ENCODE measurements around the gene GNB1.
"Not testable (repeated sequence)": the region's sequence is repeated elsewhere in the genome, so short reads cannot be mapped to it uniquely, and the experiment has no call there.

Gene GNB1

DNA sequence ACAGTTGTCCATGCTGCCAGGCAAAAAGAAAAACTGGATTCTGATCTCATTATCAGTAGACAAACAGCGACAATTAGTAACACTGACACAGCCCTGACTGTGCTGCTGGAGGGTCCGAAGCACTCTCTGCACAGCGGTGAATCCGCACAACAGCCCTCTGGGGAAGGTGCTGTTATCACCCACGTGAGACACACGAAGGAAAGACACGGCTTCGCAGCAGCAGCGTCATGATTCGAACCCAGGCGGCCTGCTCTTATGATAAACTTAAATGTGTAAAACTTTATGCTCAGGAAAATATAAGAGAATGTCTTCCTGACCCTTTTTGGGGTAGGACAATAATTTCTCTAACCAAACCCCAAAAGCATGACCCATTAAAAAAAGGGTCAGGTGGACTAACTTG, 148.4 kb downstream of the GNB1 start:
- H4K8ac ChIP-seq (ENCODE audit: low read depth, low read length); H2BK5ac ChIP-seq (ENCODE audit: low read length); H3K79me1 ChIP-seq (ENCODE audit: low read length); H3K79me2 ChIP-seq (ENCODE audit: control insufficient read depth, insufficient read depth, low read length); H2AK5ac ChIP-seq (ENCODE audit: low read length); H3K27me3 ChIP-seq (ENCODE audit: insufficient read depth, low read length, poor library complexity); H3K56ac ChIP-seq (ENCODE audit: low read length); H2BK120ac ChIP-seq (ENCODE audit: low read depth, low read length); H4K5ac ChIP-seq (ENCODE audit: low read length); H3K4ac ChIP-seq (ENCODE audit: low read depth, low read length); H3K18ac ChIP-seq (ENCODE audit: low read length); H2BK15ac ChIP-seq (replicated peaks; ENCODE audit: low read depth); H3K4me2 ChIP-seq (ENCODE audit: low read length); H3K4me3 ChIP-seq (ENCODE audit: low read length); H3K23ac ChIP-seq (ENCODE audit: low read length); H3K4me1 ChIP-seq (ENCODE audit: control insufficient read depth, low read depth, low read length); H3K27ac ChIP-seq (ENCODE audit: low read depth, low read length); H3K9ac ChIP-seq (ENCODE audit: low read length); H3K36me3 ChIP-seq (ENCODE audit: control insufficient read depth, insufficient read depth, low read length); DNase-seq: not testable (repeated sequence)
- no CpG with 5 or more reads among the region's 11 CpGs for WGBS (ENCODE audit: extremely low coverage, insufficient coverage, low lambda C conversion rate)

DNA sequence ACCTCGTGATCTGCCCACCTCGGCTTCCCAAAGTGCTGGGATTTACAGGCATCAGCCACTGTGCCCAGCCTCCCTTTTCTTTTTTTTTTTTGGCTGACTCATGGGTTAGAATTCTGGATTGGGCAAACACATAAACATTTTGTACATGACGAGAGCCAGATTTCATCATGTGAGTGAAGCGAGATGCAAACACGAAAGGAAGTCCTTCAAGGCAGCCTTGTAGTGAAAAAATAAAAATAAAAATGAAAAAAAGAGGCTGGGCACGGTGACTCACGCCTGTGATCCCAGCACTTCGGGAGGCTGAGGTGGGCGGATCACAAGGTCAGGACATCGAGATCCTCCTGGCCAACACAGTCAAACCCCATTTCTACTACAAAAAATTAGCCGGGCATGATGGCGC, 149.9 kb downstream of the GNB1 start:
- not testable (repeated sequence) for H3K4me3 ChIP-seq (ENCODE audit: low read length); H3K79me2 ChIP-seq (ENCODE audit: control insufficient read depth, insufficient read depth, low read length); H3K27me3 ChIP-seq (ENCODE audit: insufficient read depth, low read length, poor library complexity); H3K27ac ChIP-seq (ENCODE audit: low read depth, low read length); H3K9ac ChIP-seq (ENCODE audit: low read length); H3K4ac ChIP-seq (ENCODE audit: low read depth, low read length); H3K18ac ChIP-seq (ENCODE audit: low read length); DNase-seq; H3K4me2 ChIP-seq (ENCODE audit: low read length); H2BK5ac ChIP-seq (ENCODE audit: low read length); H4K8ac ChIP-seq (ENCODE audit: low read depth, low read length); H3K56ac ChIP-seq (ENCODE audit: low read length); H3K4me1 ChIP-seq (ENCODE audit: control insufficient read depth, low read depth, low read length); H2BK15ac ChIP-seq (replicated peaks; ENCODE audit: low read depth); H3K23ac ChIP-seq (ENCODE audit: low read length); H2AK5ac ChIP-seq (ENCODE audit: low read length); H2BK120ac ChIP-seq (ENCODE audit: low read depth, low read length); H3K36me3 ChIP-seq (ENCODE audit: control insufficient read depth, insufficient read depth, low read length); H4K5ac ChIP-seq (ENCODE audit: low read length); H3K79me1 ChIP-seq (ENCODE audit: low read length)
- no CpG with 5 or more reads among the region's 12 CpGs for WGBS (ENCODE audit: extremely low coverage, insufficient coverage, low lambda C conversion rate)

GRCh38 chr1:1738799-1739337, 152.0 kb downstream of the GNB1 start:
- not testable (repeated sequence) for H3K79me1 ChIP-seq (ENCODE audit: low read length); H3K27me3 ChIP-seq (ENCODE audit: insufficient read depth, low read length, poor library complexity); H2BK5ac ChIP-seq (ENCODE audit: low read length); H3K18ac ChIP-seq (ENCODE audit: low read length); H3K56ac ChIP-seq (ENCODE audit: low read length); DNase-seq; H2AK5ac ChIP-seq (ENCODE audit: low read length); H4K5ac ChIP-seq (ENCODE audit: low read length); H3K4me3 ChIP-seq (ENCODE audit: low read length); H2BK120ac ChIP-seq (ENCODE audit: low read depth, low read length); H3K4ac ChIP-seq (ENCODE audit: low read depth, low read length); H4K8ac ChIP-seq (ENCODE audit: low read depth, low read length); H3K4me2 ChIP-seq (ENCODE audit: low read length); H3K36me3 ChIP-seq (ENCODE audit: control insufficient read depth, insufficient read depth, low read length); H3K27ac ChIP-seq (ENCODE audit: low read depth, low read length); H3K79me2 ChIP-seq (ENCODE audit: control insufficient read depth, insufficient read depth, low read length); H3K9ac ChIP-seq (ENCODE audit: low read length); H2BK15ac ChIP-seq (replicated peaks; ENCODE audit: low read depth); H3K23ac ChIP-seq (ENCODE audit: low read length); H3K4me1 ChIP-seq (ENCODE audit: control insufficient read depth, low read depth, low read length)
- no CpG with 5 or more reads among the region's 22 CpGs for WGBS (ENCODE audit: extremely low coverage, insufficient coverage, low lambda C conversion rate)

DNA sequence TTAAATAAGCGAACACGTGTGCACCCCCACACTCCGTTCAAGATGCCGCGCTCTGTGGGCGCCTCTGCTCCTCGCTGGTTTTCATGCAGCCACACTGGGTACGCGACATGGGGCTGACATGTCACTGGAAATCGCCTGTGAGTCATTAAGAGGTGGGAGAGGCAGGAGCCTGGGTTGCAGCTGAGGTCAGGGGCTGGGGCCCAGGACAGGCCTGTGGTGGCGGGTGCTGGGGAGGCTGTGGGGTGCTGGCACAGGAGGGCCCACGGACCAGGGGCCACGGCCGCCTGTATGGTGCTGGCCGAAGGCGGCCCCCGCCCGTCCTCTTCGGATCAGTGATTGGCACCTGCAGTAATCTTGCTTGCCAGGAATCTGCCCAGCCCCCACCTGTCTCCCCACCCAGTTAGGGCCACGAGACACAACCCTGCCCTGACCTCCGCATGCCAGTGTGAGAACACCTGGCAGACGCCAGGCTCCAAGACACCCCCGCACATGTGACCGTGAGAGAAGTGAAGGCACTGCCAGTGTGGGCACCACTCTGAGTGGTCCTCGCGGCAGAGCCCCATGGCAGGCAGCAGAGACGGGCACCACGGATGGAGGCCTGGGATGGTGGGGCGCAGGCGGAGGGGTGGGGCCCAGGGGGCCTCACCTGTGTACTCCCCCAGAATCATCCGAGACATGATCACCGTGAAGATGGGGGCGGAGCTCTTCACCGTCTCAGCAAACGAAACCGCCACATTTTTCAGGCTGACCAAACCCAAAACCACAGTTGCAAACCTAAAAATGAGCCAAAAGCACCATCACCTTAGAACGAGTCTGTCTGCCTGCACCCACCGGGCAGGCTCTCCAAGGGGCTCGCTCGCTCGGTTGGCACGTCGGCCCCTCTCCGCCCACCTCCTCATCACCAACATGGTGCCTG, 153.0 kb downstream of the GNB1 start:
- no CpG with 5 or more reads among the region's 44 CpGs for WGBS (ENCODE audit: extremely low coverage, insufficient coverage, low lambda C conversion rate)
- not testable (repeated sequence) for H3K18ac ChIP-seq (ENCODE audit: low read length); DNase-seq

More for the DNA sequence above, 153.0 kb downstream of the GNB1 start:
- not testable (repeated sequence) for H4K5ac ChIP-seq (ENCODE audit: low read length); H3K9ac ChIP-seq (ENCODE audit: low read length); H3K4ac ChIP-seq (ENCODE audit: low read depth, low read length); H3K79me1 ChIP-seq (ENCODE audit: low read length); H2BK15ac ChIP-seq (replicated peaks; ENCODE audit: low read depth); H3K4me1 ChIP-seq (ENCODE audit: control insufficient read depth, low read depth, low read length); H3K36me3 ChIP-seq (ENCODE audit: control insufficient read depth, insufficient read depth, low read length); H3K27ac ChIP-seq (ENCODE audit: low read depth, low read length); H2BK5ac ChIP-seq (ENCODE audit: low read length); H3K4me2 ChIP-seq (ENCODE audit: low read length); H3K56ac ChIP-seq (ENCODE audit: low read length); H3K23ac ChIP-seq (ENCODE audit: low read length); H4K8ac ChIP-seq (ENCODE audit: low read depth, low read length); H3K27me3 ChIP-seq (ENCODE audit: insufficient read depth, low read length, poor library complexity); H2AK5ac ChIP-seq (ENCODE audit: low read length); H2BK120ac ChIP-seq (ENCODE audit: low read depth, low read length); H3K4me3 ChIP-seq (ENCODE audit: low read length); H3K79me2 ChIP-seq (ENCODE audit: control insufficient read depth, insufficient read depth, low read length)
